ENCODE results near the gene ZNF516.

The ZNF516 gene

GRCh38 chr18:76465630-76466409 lies 29.2 kb downstream of the ZNF516 start:
- peaks cover 25% of the 10 kb centered on the region for H3K36me3 ChIP-seq
- TF ChIP-seq, protein P1, sequence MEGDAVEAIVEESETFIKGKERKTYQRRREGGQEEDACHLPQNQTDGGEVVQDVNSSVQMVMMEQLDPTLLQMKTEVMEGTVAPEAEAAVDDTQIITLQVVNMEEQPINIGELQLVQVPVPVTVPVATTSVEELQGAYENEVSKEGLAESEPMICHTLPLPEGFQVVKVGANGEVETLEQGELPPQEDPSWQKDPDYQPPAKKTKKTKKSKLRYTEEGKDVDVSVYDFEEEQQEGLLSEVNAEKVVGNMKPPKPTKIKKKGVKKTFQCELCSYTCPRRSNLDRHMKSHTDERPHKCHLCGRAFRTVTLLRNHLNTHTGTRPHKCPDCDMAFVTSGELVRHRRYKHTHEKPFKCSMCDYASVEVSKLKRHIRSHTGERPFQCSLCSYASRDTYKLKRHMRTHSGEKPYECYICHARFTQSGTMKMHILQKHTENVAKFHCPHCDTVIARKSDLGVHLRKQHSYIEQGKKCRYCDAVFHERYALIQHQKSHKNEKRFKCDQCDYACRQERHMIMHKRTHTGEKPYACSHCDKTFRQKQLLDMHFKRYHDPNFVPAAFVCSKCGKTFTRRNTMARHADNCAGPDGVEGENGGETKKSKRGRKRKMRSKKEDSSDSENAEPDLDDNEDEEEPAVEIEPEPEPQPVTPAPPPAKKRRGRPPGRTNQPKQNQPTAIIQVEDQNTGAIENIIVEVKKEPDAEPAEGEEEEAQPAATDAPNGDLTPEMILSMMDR (IDR thresholded peaks at IDR 0.05) = no peak
- peaks cover 94 to 98% of the 10 kb centered on the region in 2 experiments for H3K4me1 ChIP-seq (ENCODE audit: control insufficient read depth in 1 of 2, insufficient read depth in 1 of 2, low read depth in 1 of 2, low read length in 1 of 2)
- H3K27ac ChIP-seq = peak overlapping the region; percentile 91
- H3K9me3 ChIP-seq = no peaks in the 10 kb centered on the region
- peak overlapping the region; percentile 65 to 70 for H3K4me3 ChIP-seq (ENCODE audit: low read depth in 1 of 2, low read length in 1 of 2)
- H3K27me3 ChIP-seq = no peaks in the 10 kb centered on the region

DNA sequence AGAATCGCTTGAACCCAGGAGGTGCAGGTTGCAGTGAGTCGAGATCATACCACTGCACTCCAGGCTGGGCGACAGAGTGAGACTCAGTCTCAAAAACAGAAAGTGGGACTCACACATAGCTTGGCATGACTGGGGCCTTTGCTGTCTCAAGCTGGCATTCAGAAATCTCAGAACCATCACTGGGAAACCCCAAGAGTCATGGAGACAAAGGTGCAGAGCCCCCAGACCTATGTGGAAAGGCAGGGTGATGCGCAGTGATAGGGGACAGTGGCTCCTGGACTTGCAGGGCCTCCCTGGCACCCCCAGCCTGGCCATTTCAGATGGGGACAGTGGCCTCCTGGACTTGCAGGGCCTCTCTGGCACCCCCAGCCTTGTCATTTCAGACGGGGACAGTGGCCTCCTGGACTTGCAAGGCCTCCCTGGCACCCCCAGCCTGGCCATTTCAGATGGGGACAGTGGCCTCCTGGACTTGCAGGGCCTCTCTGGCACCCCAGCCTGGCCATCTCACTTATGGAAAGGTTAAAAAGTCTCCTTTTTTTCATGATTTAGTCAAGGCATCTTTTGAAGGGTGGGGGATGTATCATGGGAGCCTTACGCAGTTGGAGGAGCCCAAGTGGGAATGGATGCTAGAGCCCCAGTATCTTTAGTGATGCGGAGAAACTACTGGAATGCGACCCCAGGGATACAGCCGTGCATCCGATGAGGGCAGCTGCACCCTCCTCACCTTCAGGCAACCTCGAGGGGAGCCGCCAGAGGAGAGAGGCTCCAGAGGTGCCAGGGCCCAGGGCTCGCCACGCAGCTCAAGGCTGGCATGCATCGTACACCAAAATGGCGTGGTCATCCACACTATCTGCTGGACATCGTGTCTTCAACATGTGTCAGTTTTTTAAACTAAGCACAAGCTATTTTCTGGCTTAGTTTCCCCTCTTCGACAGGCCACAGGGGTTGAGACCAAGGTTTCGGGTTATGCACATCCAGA lies 30.5 kb downstream of the ZNF516 start:
- peak overlapping the region; percentile 91 for H3K27ac ChIP-seq
- no peaks in the 10 kb centered on the region for H3K27me3 ChIP-seq
- H3K9me3 ChIP-seq = no peaks in the 10 kb centered on the region
- peak overlapping the region in 1 of 2 experiments; percentile 70 for H3K4me3 ChIP-seq (ENCODE audit: low read depth in 1 of 2, low read length in 1 of 2)
- H3K4me1 ChIP-seq (ENCODE audit: control insufficient read depth in 1 of 2, insufficient read depth in 1 of 2, low read depth in 1 of 2, low read length in 1 of 2) = peaks cover 92 to 98% of the 10 kb centered on the region in 2 experiments
- TF ChIP-seq, protein P1 (IDR thresholded peaks at IDR 0.05) = no peak
- H3K36me3 ChIP-seq = peaks cover 32% of the 10 kb centered on the region

DNA sequence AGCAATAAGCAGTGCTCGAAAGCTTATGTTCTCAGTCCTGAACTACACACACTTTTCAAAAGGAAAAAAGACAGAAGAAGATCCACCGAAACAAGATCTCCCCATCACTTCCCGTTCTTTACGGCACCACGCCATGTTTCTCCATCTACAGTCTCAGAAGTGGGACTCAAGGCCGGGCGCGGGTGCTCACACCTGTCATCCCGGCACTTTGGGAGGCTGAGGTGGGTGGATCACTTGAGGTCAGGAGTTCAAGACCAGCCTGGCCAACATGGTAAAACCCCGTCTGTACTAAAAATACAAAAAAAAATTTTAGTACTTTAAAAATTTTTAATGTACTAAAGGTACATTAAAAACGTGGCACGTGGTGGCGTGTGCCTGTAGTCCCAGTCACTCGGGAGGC lies 31.2 kb downstream of the ZNF516 start:
- H3K27ac ChIP-seq = peak overlapping the region; percentile 91
- H3K9me3 ChIP-seq = no peaks in the 10 kb centered on the region
- peaks cover 39% of the 10 kb centered on the region for H3K36me3 ChIP-seq
- no peaks in the 10 kb centered on the region for H3K27me3 ChIP-seq
- TF ChIP-seq, protein P1 (IDR thresholded peaks at IDR 0.05) = no peak
- no peak overlapping the region for H3K4me3 ChIP-seq (ENCODE audit: low read depth in 1 of 2, low read length in 1 of 2)
- peaks cover 86 to 93% of the 10 kb centered on the region in 2 experiments for H3K4me1 ChIP-seq (ENCODE audit: control insufficient read depth in 1 of 2, insufficient read depth in 1 of 2, low read depth in 1 of 2, low read length in 1 of 2)

DNA sequence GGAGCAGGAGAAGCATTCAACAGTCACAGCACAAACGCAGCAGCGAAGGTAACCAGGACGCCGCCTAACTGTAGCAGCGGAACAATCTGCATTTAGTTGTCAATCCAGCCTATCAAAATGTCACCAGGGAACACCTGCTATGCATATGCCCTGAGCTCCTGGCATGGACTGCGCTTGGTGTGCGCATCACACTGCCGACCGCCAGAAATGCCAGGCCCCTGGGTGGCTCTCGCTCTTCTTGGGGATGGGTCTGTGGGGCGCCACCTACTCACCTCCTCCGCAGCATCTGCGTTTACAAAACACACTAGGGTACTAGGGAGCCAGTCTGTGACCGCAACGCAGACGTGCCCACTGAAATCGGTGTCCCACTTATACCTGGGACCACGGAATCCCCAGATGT lies 31.7 kb downstream of the ZNF516 start:
- H3K4me3 ChIP-seq (ENCODE audit: low read depth in 1 of 2, low read length in 1 of 2) = no peak overlapping the region
- TF ChIP-seq, protein P1 (IDR thresholded peaks at IDR 0.05) = no peak
- peaks cover 44% of the 10 kb centered on the region for H3K36me3 ChIP-seq
- peaks cover 80 to 87% of the 10 kb centered on the region in 2 experiments for H3K4me1 ChIP-seq (ENCODE audit: control insufficient read depth in 1 of 2, insufficient read depth in 1 of 2, low read depth in 1 of 2, low read length in 1 of 2)
- H3K9me3 ChIP-seq = no peaks in the 10 kb centered on the region
- peak overlapping the region; percentile 91 for H3K27ac ChIP-seq
- no peaks in the 10 kb centered on the region for H3K27me3 ChIP-seq

GRCh38 chr18:76462326-76462694 lies 32.7 kb downstream of the ZNF516 start:
- Histone ChIP-seq H3K36me3 (peaks cover 46% of the 10 kb centered on the region), H3K27ac (peak overlapping the region; percentile 91), H3K27me3 (no peaks in the 10 kb centered on the region), H3K4me3 (ENCODE audit: low read depth in 1 of 2, low read length in 1 of 2) (no peak overlapping the region), H3K4me1 (ENCODE audit: control insufficient read depth in 1 of 2, insufficient read depth in 1 of 2, low read depth in 1 of 2, low read length in 1 of 2) (peaks cover 70 to 77% of the 10 kb centered on the region in 2 experiments), H3K9me3 (no peaks in the 10 kb centered on the region)
- TF ChIP-seq, protein P1 (IDR thresholded peaks at IDR 0.05) = no peak

Measured in neutrophil (primary cell).